PFSK-1 (cell line): Measurements from ENCODE around the gene KRT75.

ENCODE experiments used
- POLR2AphosphoS5 ChIP-seq: IDR thresholded peaks from 2 replicates; pipeline ENCODE4 v1.6.1; 2012; ENCODE audit warnings: low read depth, mild to moderate bottlenecking, control low read depth, low read length, moderate library complexity
- REST ChIP-seq, 2 experiments: IDR thresholded peaks; 2 replicates each; pipeline versions ENCODE4 v1.6.1 to v1.8.0; 2011 to 2012; ENCODE audit warnings: low read depth in 2 of 2, low read length in 2 of 2, control low read depth in 1 of 2, inconsistent platforms in 1 of 2, mild to moderate bottlenecking in 1 of 2, moderate library complexity in 1 of 2; ENCODE audit not compliant: insufficient read depth in 1 of 2
- TAF1 ChIP-seq: IDR thresholded peaks from 2 replicates; pipeline ENCODE4 v1.6.1; 2012; ENCODE audit warnings: low read length, control low read depth, borderline replicate concordance; ENCODE audit not compliant: insufficient read depth

GRCh38 chr12:52396656-52397055 is 37.5 kb downstream of the KRT75 start:
- no peak for TF ChIP-seq POLR2AphosphoS5
- no peak for TF ChIP-seq REST (IDR thresholded peaks at IDR 0.05; ENCODE audit: insufficient read depth in 1 of 2, low read depth in 2 of 2, low read length in 2 of 2)
- TF ChIP-seq TAF1: no peak
